OCI-LY1 (cell line): ENCODE results near the gene CHRM4.

Source experiments
- H2AFZ ChIP-seq: fragments of 200-600 bp; sonication (generic), shearing (Covaris generic); 2 replicates; pipeline ENCODE4 v1.6.0; 2014; ENCODE audit warnings: antibody characterized with exemption, mild to moderate bottlenecking, low read length
- H3F3A ChIP-seq: fragments of 200-600 bp; sonication (generic), shearing (Covaris generic); 2 replicates; pipeline ENCODE4 v1.6.0; 2014; ENCODE audit warnings: mild to moderate bottlenecking, antibody characterized with exemption, low read length, moderate library complexity; ENCODE audit not compliant: insufficient read depth
- H3K27ac ChIP-seq: fragments of 200-600 bp; sonication (generic); 2 replicates; pipeline ENCODE4 v1.5.1; 2014; ENCODE audit warnings: low read length, mixed run types, mild to moderate bottlenecking, low read depth; ENCODE audit not compliant: poor library complexity, severe bottlenecking
- H3K27me3 ChIP-seq: fragments of 200-600 bp; sonication (generic); 2 replicates; pipeline ENCODE4 v1.6.0; 2014; ENCODE audit warnings: antibody characterized with exemption, mild to moderate bottlenecking, low read length, moderate library complexity; ENCODE audit not compliant: insufficient read depth
- H3K36me3 ChIP-seq: fragments of 200-600 bp; sonication (generic); 2 replicates; pipeline ENCODE4 v1.6.1; 2014; ENCODE audit warnings: mild to moderate bottlenecking, antibody characterized with exemption, low read length, moderate library complexity, mixed read lengths; ENCODE audit not compliant: insufficient read depth
- H3K4me1 ChIP-seq: fragments of 200-600 bp; sonication (generic); 2 replicates; pipeline ENCODE4 v1.5.1; 2014; ENCODE audit warnings: mild to moderate bottlenecking, low read length, moderate library complexity; ENCODE audit not compliant: insufficient read depth, severe bottlenecking
- H3K4me2 ChIP-seq: fragments of 200-600 bp; sonication (generic), shearing (Covaris generic); 2 replicates; pipeline ENCODE4 v1.6.1; 2014; ENCODE audit warnings: low read length
- H3K4me3 ChIP-seq: fragments of 200-600 bp; sonication (generic); 2 replicates; pipeline ENCODE4 v1.5.1; 2014; ENCODE audit warnings: low read length, low read depth, mild to moderate bottlenecking, mixed read lengths; ENCODE audit not compliant: poor library complexity, severe bottlenecking
- H3K79me2 ChIP-seq: fragments of 200-600 bp; shearing (Covaris generic); 2 replicates; pipeline ENCODE4 v1.6.1; 2016; ENCODE audit warnings: mixed run types, low read length, mixed read lengths; ENCODE audit not compliant: insufficient read depth
- H3K9ac ChIP-seq: fragments of 200-600 bp; sonication (generic), shearing (Covaris generic); 2 replicates; pipeline ENCODE4 v1.6.1; 2014; ENCODE audit warnings: mild to moderate bottlenecking, low read length, mixed read lengths
- H3K9me2 ChIP-seq: fragments of 200-600 bp; sonication (generic), shearing (Covaris generic); 2 replicates; pipeline ENCODE4 v1.6.1; 2014; ENCODE audit warnings: low read depth, mild to moderate bottlenecking, low read length, mixed read lengths
- H3K9me3 ChIP-seq: fragments of 200-600 bp; shearing (Covaris generic); 2 replicates; pipeline ENCODE4 v1.6.1; 2014; ENCODE audit warnings: low read length, mixed read lengths
- H4K20me1 ChIP-seq: fragments of 200-600 bp; sonication (generic), shearing (Covaris generic); 2 replicates; pipeline ENCODE4 v1.6.0; 2016; ENCODE audit warnings: mild to moderate bottlenecking, low read length; ENCODE audit not compliant: insufficient read depth
- CTCF ChIP-seq: fragments of 200-600 bp; sonication (generic), shearing (Covaris generic); IDR thresholded peaks from 2 replicates; pipeline ENCODE4 v1.5.1; 2017; ENCODE audit warnings: mild to moderate bottlenecking, antibody characterized with exemption, low read length, moderate library complexity, mixed read lengths
- EZH2 ChIP-seq: fragments of 200-600 bp; sonication (generic), shearing (Covaris generic); IDR thresholded peaks from 2 replicates; pipeline ENCODE4 v1.8.0; 2017; ENCODE audit warnings: borderline replicate concordance, mixed run types, mild to moderate bottlenecking, antibody characterized with exemption, low read length, moderate library complexity, mixed read lengths

The CHRM4 gene

DNA sequence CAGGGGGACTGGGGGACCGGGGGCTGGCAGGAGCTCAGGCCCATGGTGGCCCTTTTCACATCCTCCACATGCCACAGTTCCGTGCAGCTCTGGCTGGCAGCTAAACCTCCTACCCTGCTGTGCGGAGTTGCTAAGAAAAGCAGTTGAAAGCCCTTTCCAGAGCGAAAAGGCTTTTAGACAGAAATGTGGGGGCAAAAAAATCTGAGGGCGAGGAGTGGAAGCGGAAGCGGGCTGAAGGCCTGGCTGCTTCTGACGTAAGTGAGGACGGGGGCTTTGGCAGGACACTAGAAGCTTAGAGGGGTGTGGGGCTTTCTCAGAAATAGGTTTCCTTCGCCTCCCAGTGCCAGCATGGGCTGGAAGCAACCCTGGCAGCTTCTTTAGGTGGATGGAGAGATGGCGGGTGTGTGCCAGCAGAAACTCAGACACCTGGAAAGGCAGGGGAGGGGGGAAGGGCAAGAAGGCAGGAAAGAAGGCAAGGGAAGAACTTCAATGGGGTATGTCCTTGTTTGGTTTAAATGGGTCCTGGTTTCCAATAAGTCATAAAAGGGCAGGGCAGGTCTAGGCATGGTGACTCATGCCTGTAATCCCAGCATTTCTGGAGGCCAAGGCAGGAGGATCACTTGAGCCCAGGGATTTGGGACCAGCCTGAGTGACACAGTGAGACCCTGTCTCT, 55.5 kb downstream of the CHRM4 start:
- Histone ChIP-seq H3K9me2 (no peaks in the 10 kb centered on the region), H3K4me1 (no peaks in the 10 kb centered on the region), H4K20me1 (no peaks in the 10 kb centered on the region), H3K27me3 (peaks cover 24% of the 10 kb centered on the region; the same call in 1 of the 2 replicates), H3K36me3 (no peaks in the 10 kb centered on the region), H3K9me3 (no peaks in the 10 kb centered on the region), H3K27ac (no peak overlapping the region), H3K4me2 (no peak overlapping the region), H2AFZ (no peak overlapping the region), H3K4me3 (no peak overlapping the region), H3F3A (no peaks in the 10 kb centered on the region), H3K9ac (no peak overlapping the region), H3K79me2 (no peaks in the 10 kb centered on the region)
- TF ChIP-seq CTCF, result no peak
- no peak for TF ChIP-seq EZH2

- no peak overlapping the region for H3K9ac ChIP-seq
- TF ChIP-seq EZH2 (no peak), CTCF (no peak)
Observed at GRCh38 chr11:46335271-46335670, 56.3 kb downstream of the CHRM4 start.

GRCh38 chr11:46334211-46334610, 57.4 kb downstream of the CHRM4 start:
- Histone ChIP-seq H3K27ac (no peak overlapping the region), H3K36me3 (no peaks in the 10 kb centered on the region), H3K79me2 (no peaks in the 10 kb centered on the region), H2AFZ (no peak overlapping the region), H3K4me1 (no peaks in the 10 kb centered on the region), H3F3A (no peaks in the 10 kb centered on the region), H3K4me3 (no peak overlapping the region), H4K20me1 (no peaks in the 10 kb centered on the region), H3K4me2 (no peak overlapping the region), H3K9me2 (no peaks in the 10 kb centered on the region), H3K9me3 (no peaks in the 10 kb centered on the region), H3K27me3 (peaks cover 24% of the 10 kb centered on the region; the same call in 1 of the 2 replicates), H3K9ac (no peak overlapping the region)
- TF ChIP-seq CTCF (no peak), EZH2 (no peak)

More at GRCh38 chr11:46335271-46335670, 56.3 kb downstream of the CHRM4 start:
- Histone ChIP-seq H2AFZ (no peak overlapping the region), H3K79me2 (no peaks in the 10 kb centered on the region), H3K4me2 (no peak overlapping the region), H3F3A (no peaks in the 10 kb centered on the region), H3K9me2 (no peaks in the 10 kb centered on the region), H3K27me3 (peaks cover 24% of the 10 kb centered on the region; the same call in 1 of the 2 replicates), H3K36me3 (no peaks in the 10 kb centered on the region), H3K27ac (no peak overlapping the region), H3K4me3 (no peak overlapping the region), H3K9me3 (no peaks in the 10 kb centered on the region), H4K20me1 (no peaks in the 10 kb centered on the region), H3K4me1 (no peaks in the 10 kb centered on the region)
